ENCODE data around the gene URI1.

- no peak for TF ChIP-seq CTCF (IDR thresholded peaks at IDR 0.05)
- TF ChIP-seq ZFX (IDR thresholded peaks at IDR 0.05; ENCODE audit: borderline replicate concordance): no peak
Observed at GRCh38 chr19:30008169-30008568, 66.1 kb downstream of the URI1 start.
